Activated T-helper 17 cell treated with anti-CD3 and anti-CD28 coated beads, Interleukin-2, amount 50 U/mL, for 72 hours (primary cell): Measurements from ENCODE around the gene KRT73. TPM values are rescaled to one million over a fixed set of nuclear protein-coding genes. Genes with fewer than 3 reads are reported as not detected.

Experiments used
- ATAC-seq: fragments of 150-1000 bp; cut with Tn5 transposase; replicated peaks from 2 replicates; pipeline ENCODE4 v1.10.0; 2021; ENCODE audit warnings: mild to moderate bottlenecking, moderate library complexity
- H3K27ac Mint-ChIP-seq: one replicate; pipeline ENCODE4 v1.8.0; 2022; ENCODE audit warnings: mixed read lengths
- H3K27me3 Mint-ChIP-seq: one replicate; pipeline ENCODE4 v1.8.0; 2022; ENCODE audit warnings: mixed read lengths
- H3K36me3 Mint-ChIP-seq: one replicate; pipeline ENCODE4 v1.8.0; 2022; ENCODE audit warnings: low read depth, mild to moderate bottlenecking, mixed read lengths
- H3K4me1 Mint-ChIP-seq: one replicate; pipeline ENCODE4 v1.8.0; 2022; ENCODE audit warnings: mixed read lengths
- H3K4me3 Mint-ChIP-seq: one replicate; pipeline ENCODE4 v1.8.0; 2022; ENCODE audit warnings: mild to moderate bottlenecking, mixed read lengths
- H3K9me3 Mint-ChIP-seq: one replicate; pipeline ENCODE4 v1.8.0; 2022; ENCODE audit warnings: mixed read lengths
- total RNA-seq, 2 donors: library from RNA; stranded (reverse); gene quantifications; one replicate each; pipeline ENCODE4 v1.2.3, GENCODE V29; 2022

KRT73 gene
- total RNA-seq, 2 donors from 2014 or later: not detected

DNA sequence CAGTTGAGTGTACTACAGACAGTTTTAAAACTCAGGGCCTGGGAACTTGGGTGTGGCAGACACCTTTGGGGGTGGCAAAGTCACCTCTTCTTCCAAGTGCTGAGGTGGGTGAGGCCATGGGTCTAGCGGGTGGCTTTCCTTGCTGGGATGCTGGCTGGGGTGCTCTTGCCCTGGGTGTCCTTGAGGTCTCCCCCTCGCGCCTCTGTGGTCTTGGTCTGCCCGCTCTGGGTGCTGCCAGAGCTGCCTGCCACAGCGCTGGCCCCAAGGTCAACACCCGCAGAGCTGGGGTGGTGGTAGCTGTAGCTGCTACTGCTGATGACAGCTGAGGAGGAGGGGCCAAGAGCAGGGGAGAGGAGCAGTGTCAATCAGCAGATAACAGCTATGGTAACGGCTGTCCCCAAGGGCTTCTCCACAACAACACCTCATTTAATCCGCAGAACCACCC lies 51.5 kb downstream of the KRT73 start:
- Mint-ChIP-seq H3K36me3 (no peaks in the 10 kb centered on the region), H3K4me1 (no peaks in the 10 kb centered on the region), H3K27me3 (peaks cover 26% of the 10 kb centered on the region), H3K9me3 (no peaks in the 10 kb centered on the region), H3K4me3 (no peak overlapping the region), H3K27ac (no peak overlapping the region)
- ATAC-seq: no peak

DNA sequence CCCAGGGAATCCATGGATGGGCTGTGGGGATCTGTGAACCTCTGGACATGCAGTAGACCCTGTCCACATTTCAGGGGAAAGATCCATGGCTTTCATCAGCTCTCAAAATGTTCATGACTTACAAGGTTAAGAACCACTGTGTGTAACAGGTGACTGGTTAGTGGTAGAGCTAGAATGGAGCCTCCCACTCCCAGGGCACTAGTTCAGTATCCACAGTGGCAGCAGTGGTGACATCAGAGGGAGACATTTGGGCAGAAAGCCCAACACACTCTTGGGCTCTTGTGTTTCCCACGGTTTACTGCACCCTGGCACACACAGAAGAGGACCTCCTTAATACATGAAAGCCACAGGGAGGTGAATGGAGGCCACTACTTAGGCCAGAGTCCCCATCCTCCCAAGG lies 53.8 kb downstream of the KRT73 start:
- Mint-ChIP-seq H3K36me3 (no peaks in the 10 kb centered on the region), H3K4me1 (no peaks in the 10 kb centered on the region), H3K4me3 (no peak overlapping the region), H3K27ac (no peak overlapping the region), H3K27me3 (peaks cover 34% of the 10 kb centered on the region), H3K9me3 (no peaks in the 10 kb centered on the region)
- no peak for ATAC-seq

DNA sequence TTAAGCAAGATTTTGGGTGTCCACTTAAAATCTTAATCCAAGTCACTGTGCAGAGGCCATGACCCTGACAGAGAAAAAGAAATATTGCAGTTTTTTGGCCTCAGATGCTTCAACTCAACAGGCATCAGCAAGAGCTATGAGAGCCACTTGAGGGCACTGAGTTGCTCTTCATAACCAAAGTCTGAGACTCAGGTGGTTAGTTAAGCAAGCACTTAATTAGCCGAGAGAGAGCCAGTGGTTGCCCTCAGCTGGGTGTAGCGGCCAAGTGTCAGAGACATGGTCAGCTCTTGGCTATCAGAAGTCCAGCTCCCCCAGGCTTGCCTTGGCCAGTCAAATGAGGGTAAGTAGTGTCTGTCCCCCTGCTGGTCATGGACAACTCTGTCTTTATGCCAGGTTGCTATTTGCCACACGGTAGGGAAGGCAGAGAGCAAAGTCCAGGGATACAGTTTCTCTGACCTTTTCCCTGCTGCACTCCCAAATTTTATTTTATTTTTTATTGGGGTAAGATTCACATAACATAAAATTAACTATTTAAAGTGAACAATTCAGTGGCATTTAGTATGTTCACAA lies 56.4 kb downstream of the KRT73 start:
- Mint-ChIP-seq H3K9me3 (no peaks in the 10 kb centered on the region), H3K27ac (no peak overlapping the region), H3K4me1 (no peaks in the 10 kb centered on the region), H3K27me3 (peaks cover 36% of the 10 kb centered on the region), H3K36me3 (no peaks in the 10 kb centered on the region), H3K4me3 (no peak overlapping the region)
- ATAC-seq: no peak

DNA sequence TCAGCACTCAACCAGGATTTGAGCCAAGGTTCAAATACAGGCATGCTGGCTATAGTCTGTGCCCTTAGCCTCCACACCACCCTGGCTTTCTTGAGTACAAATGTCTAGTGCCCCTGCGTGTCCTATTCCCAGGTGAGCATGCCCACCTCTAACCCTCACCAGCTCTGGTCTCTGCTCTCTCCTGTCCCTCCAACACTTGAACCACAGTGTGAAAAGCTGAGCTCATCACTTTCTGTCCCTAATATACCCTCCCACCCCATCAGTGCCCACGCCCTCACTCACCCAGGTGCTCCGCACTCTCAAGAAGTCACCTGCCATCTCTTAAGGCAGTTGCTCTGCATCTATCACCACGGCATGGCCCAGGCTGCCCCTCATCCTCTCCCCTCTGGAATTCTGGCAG lies 58.4 kb downstream of the KRT73 start:
- H3K4me3 Mint-ChIP-seq: no peak overlapping the region
- no peak overlapping the region for H3K27ac Mint-ChIP-seq
- H3K36me3 Mint-ChIP-seq: no peaks in the 10 kb centered on the region
- ATAC-seq: no peak
- no peaks in the 10 kb centered on the region for H3K9me3 Mint-ChIP-seq
- no peaks in the 10 kb centered on the region for H3K4me1 Mint-ChIP-seq
- peaks cover 36% of the 10 kb centered on the region for H3K27me3 Mint-ChIP-seq

DNA sequence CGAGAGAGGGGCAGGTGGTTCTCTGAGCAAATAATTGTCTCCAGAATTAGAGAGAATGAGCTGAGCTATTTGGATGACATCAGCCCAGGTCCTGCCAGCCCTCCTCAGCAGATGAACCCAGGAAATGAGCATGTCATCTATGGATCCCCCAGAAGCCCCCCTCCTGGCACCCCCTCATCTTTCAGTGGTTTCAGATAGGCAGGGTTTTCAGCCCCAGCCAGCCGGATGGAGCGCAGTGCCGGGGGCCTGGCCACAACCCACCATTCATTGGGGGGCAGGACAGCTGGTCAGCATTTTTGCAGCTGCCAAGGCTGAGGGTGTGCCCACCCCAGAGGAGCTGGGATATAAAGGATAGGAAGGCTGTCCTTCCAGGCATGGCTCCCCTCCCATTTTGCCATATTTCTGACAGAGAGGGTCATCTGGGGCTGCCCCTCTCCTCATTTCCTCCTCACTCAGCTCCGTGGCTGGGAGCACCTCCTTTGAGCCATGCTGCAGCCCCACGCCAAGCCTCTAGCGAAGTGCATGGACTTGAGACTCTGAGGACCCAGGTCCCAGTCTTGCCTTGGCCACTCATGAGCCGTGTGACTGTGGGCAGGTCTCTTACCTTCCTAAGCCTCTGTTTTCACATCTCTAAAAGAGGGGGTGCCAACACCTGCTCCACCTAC lies 59.4 kb downstream of the KRT73 start:
- Mint-ChIP-seq H3K9me3 (peaks cover 4% of the 10 kb centered on the region), H3K4me3 (no peak overlapping the region), H3K27ac (no peak overlapping the region), H3K36me3 (no peaks in the 10 kb centered on the region), H3K27me3 (peaks cover 38% of the 10 kb centered on the region), H3K4me1 (no peaks in the 10 kb centered on the region)
- ATAC-seq: no peak

Other genes starting within 250 kb of the KRT73 start
- not detected for gene KRT84, start 232.9 kb downstream of the KRT73 start, total RNA-seq
- gene KRT82, start 212.2 kb downstream of the KRT73 start, total RNA-seq: not detected
- gene KRT75, start 184.2 kb downstream of the KRT73 start, total RNA-seq: not detected
- not detected for gene KRT6B, start 166.4 kb downstream of the KRT73 start, total RNA-seq
- not detected for gene KRT6C, start 144.8 kb downstream of the KRT73 start, total RNA-seq
- gene KRT6A, start 125.3 kb downstream of the KRT73 start, total RNA-seq: not detected
- not detected for gene KRT5, start 98.2 kb downstream of the KRT73 start, total RNA-seq
- gene KRT71, start 65.4 kb downstream of the KRT73 start, total RNA-seq: not detected
- not detected for gene KRT74, start 44.7 kb downstream of the KRT73 start, total RNA-seq
- gene KRT72, start 17.1 kb downstream of the KRT73 start, total RNA-seq: not detected
- not detected for gene KRT2, start 33.7 kb upstream of the KRT73 start, total RNA-seq
- not detected for gene KRT1, start 61.8 kb upstream of the KRT73 start, total RNA-seq
- gene KRT77, start 85.0 kb upstream of the KRT73 start, total RNA-seq: not detected
- gene KRT76, start 158.8 kb upstream of the KRT73 start, total RNA-seq: not detected
- not detected for gene KRT3, start 177.6 kb upstream of the KRT73 start, total RNA-seq
- gene KRT4, start 195.6 kb upstream of the KRT73 start, total RNA-seq: not detected
- under 1 TPM in 1 of 2 donors, not detected in 1; 0.82 TPM for gene KRT79, start 215.8 kb upstream of the KRT73 start, total RNA-seq
- not detected for gene KRT78, start 230.4 kb upstream of the KRT73 start, total RNA-seq